Kidney (tissue), 14 donors: ENCODE results near the gene SMIM29. TPM values are rescaled to one million over a fixed set of nuclear protein-coding genes. Genes with fewer than 3 reads are reported as not detected.

Experiments used
- DNase-seq, 5 donors: peaks; one replicate each; pipeline ENCODE4 v3.0.0-alpha.2; 2013 to 2020
- FAIRE-seq: peaks from 2 replicates; lab custom pipeline; 2012; peaks lifted over from hg19 to GRCh38; lab: Jason Lieb, UNC
- H3K27ac ChIP-seq, 2 donors: one replicate each; pipeline ENCODE4 v1.7.0; 2013; ENCODE audit warnings: low read depth in 2 of 2, low read length in 2 of 2, inconsistent platforms in 1 of 2
- H3K27me3 ChIP-seq: one replicate; pipeline ENCODE4 v1.7.1; 2013; ENCODE audit warnings: low read length, inconsistent platforms; ENCODE audit not compliant: control insufficient read depth, insufficient read depth
- H3K36me3 ChIP-seq, 3 donors: one replicate each; pipeline versions ENCODE4 v1.7.0 to v1.7.1; 2013; ENCODE audit warnings: low read length in 3 of 3, control low read depth in 1 of 3, inconsistent platforms in 1 of 3; ENCODE audit not compliant: insufficient read depth in 3 of 3, control insufficient read depth in 2 of 3
- H3K4me1 ChIP-seq, 3 donors: one replicate each; pipeline versions ENCODE4 v1.7.0 to v1.7.1; 2013; ENCODE audit warnings: low read length in 3 of 3, inconsistent platforms in 1 of 3, low read depth in 1 of 3; ENCODE audit not compliant: control insufficient read depth in 2 of 3, insufficient read depth in 2 of 3
- H3K4me3 ChIP-seq, 3 donors: one replicate each; pipeline versions ENCODE4 v1.7.0 to v1.8.1; 2013; ENCODE audit warnings: low read length in 3 of 3, control low read depth in 1 of 3, inconsistent platforms in 1 of 3
- H3K9ac ChIP-seq, 3 donors: one replicate each; pipeline versions ENCODE4 v1.7.0 to v1.7.1; 2013; ENCODE audit warnings: low read length in 3 of 3, control low read depth in 1 of 3, inconsistent platforms in 1 of 3
- H3K9me3 ChIP-seq, 3 donors: one replicate each; pipeline versions ENCODE4 v1.7.0 to v1.7.1; 2013; ENCODE audit warnings: low read length in 3 of 3, control low read depth in 1 of 3, inconsistent platforms in 1 of 3; ENCODE audit not compliant: control insufficient read depth in 2 of 3, insufficient read depth in 1 of 3
- intact Hi-C: fragments of 100-400 bp; cut with DNase I; formaldehyde crosslinking; loops from one replicate; pipeline ENCODE4 v1.11.1; 2022
- polyA plus RNA-seq: library from polyadenylated mRNA; stranded (reverse); fragments of 350-450 nt; fragmentation: Illumina TruSeq; extraction: RNeasy Lipid Tissue Mini Kit (QIAGEN cat#74804); gene quantifications from one replicate; pipeline ENCODE4 v1.2.3, GENCODE V29; 2014; ENCODE audit warnings: low read depth, low replicate concordance; ENCODE audit not compliant: insufficient read depth
- total RNA-seq: library from RNA; stranded (reverse); fragmentation: NEBNext Ultra II Directional; extraction: Animal tissue kit (Norgen Biotek cat#: 25700); gene quantifications from one replicate; pipeline ENCODE4 v1.2.1, GENCODE V29; 2021
- TF ChIP-seq, protein P1 (sequence below): IDR thresholded peaks from 3 replicates; pipeline ENCODE4 v1.5.1; 2012; ENCODE audit warnings: mild to moderate bottlenecking, moderate library complexity, borderline replicate concordance; ENCODE audit not compliant: insufficient read depth; ENCODE audit errors: extremely low read depth
- donor health status: control.
- donor health status: control.
- donor health status: control.
- donor health status: control.
- donor health status: control.
- donor health status: DM: yes; HTN: yes; CAD: no.
- donor health status: Normal renal cell carcinoma (clear cell type).

Gene SMIM29
- total and polyA plus RNA-seq, 2 donors from 2014 or later: 22.6 to 53.5 TPM

GRCh38 chr6:34241351-34242215, 7.2 kb downstream of the SMIM29 start:
- intact Hi-C loops: loop anchor here (10.0 kb wide), 1 partner anchor 173 kb away; no protein-coding TSS in a partner anchor
- peaks cover 0 to 4% (median 2%) of the 10 kb centered on the region in 3 donors for H3K4me1 ChIP-seq

DNA sequence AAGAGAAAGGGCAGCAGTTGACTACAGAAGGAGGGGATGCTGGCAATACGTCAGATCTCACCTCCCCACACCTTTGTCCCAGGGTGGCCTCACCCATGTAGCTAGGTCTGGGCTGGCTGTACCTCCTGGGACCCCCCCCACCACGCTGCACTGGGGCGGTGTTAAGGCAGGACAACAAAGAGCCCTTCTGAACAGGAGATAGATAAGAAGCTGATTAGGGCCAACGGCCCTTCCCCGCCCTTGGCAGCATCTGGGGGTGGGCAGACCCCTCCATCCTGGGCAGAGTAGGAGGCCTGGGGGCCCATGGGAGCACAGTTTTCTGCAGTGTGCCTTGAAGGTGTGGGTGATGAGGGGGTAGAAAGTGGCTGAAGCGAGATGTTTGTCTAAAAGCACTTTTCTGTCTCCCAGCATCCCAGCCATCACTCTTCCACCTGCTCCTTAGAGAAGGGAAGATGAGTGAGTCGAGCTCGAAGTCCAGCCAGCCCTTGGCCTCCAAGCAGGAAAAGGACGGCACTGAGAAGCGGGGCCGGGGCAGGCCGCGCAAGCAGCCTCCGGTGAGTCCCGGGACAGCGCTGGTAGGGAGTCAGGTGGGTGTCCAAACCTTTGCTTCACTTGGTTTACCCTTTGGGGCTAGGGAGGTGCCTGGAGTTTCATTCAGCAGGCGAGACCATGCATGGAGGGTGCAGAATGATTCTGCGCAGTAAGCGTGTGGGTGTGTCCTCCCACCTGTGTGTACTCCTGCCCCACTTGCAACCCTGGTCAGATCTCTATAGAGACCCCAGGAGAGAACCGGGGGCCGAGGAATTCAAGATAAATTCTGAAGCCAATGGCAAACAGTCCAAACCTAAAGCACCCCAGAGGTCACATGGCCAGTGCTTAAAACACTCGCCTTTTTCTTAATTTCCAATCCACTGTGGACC, 8.2 kb downstream of the SMIM29 start:
- H3K9me3 ChIP-seq: no peaks in the 10 kb centered on the region
- intact Hi-C loops: loop anchor here (10.0 kb wide), 1 partner anchor 174 kb away; no protein-coding TSS in a partner anchor
- no peak overlapping the region for H3K9ac ChIP-seq
- H3K36me3 ChIP-seq: no peaks in the 10 kb centered on the region
- TF ChIP-seq, protein P1, sequence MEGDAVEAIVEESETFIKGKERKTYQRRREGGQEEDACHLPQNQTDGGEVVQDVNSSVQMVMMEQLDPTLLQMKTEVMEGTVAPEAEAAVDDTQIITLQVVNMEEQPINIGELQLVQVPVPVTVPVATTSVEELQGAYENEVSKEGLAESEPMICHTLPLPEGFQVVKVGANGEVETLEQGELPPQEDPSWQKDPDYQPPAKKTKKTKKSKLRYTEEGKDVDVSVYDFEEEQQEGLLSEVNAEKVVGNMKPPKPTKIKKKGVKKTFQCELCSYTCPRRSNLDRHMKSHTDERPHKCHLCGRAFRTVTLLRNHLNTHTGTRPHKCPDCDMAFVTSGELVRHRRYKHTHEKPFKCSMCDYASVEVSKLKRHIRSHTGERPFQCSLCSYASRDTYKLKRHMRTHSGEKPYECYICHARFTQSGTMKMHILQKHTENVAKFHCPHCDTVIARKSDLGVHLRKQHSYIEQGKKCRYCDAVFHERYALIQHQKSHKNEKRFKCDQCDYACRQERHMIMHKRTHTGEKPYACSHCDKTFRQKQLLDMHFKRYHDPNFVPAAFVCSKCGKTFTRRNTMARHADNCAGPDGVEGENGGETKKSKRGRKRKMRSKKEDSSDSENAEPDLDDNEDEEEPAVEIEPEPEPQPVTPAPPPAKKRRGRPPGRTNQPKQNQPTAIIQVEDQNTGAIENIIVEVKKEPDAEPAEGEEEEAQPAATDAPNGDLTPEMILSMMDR: no peak
- DNase-seq (peak in 1 of 5 donors; percentile 45), FAIRE-seq (no peak)
- H3K4me1 ChIP-seq: peaks cover 0 to 7% (median 2%) of the 10 kb centered on the region in 3 donors
- no peak overlapping the region for H3K4me3 ChIP-seq
- no peaks in the 10 kb centered on the region for H3K27me3 ChIP-seq
- no peak overlapping the region for H3K27ac ChIP-seq

More at GRCh38 chr6:34241351-34242215, 7.2 kb downstream of the SMIM29 start:
- Histone ChIP-seq H3K36me3 (no peaks in the 10 kb centered on the region), H3K4me3 (no peak overlapping the region), H3K9ac (no peak overlapping the region), H3K27me3 (no peaks in the 10 kb centered on the region), H3K9me3 (no peaks in the 10 kb centered on the region), H3K27ac (no peak overlapping the region)
- DNase-seq (peak in 1 of 5 donors; percentile 37), FAIRE-seq (no peak)
- TF ChIP-seq, protein P1: no peak

GRCh38 chr6:34239893-34240292, 8.9 kb downstream of the SMIM29 start:
- DNase-seq: peak in 1 of 5 donors; percentile 18
- TF ChIP-seq, protein P1: no peak

More at GRCh38 chr6:34239893-34240292, 8.9 kb downstream of the SMIM29 start:
- no peak overlapping the region for H3K4me3 ChIP-seq
- H3K27ac ChIP-seq: no peak overlapping the region
- H3K4me1 ChIP-seq: peaks cover 0 to 7% (median 2%) of the 10 kb centered on the region in 3 donors
- no peak for FAIRE-seq
- H3K9ac ChIP-seq: no peak overlapping the region
- H3K36me3 ChIP-seq: no peaks in the 10 kb centered on the region
- intact Hi-C loops: loop anchor here (10.0 kb wide), 1 partner anchor 175 kb away; no protein-coding TSS in a partner anchor
- no peaks in the 10 kb centered on the region for H3K27me3 ChIP-seq
- no peaks in the 10 kb centered on the region for H3K9me3 ChIP-seq
